Loucy (cell line): ENCODE results near the gene AFAP1L1.

ENCODE experiments used
- CTCF ChIP-seq: fragments of 200-600 bp; sonication (generic); conservative IDR thresholded peaks from 2 replicates; pipeline ENCODE4 v1.5.1; 2014; ENCODE audit warnings: mild to moderate bottlenecking, antibody characterized with exemption, low read length
- EZH2phosphoT487 ChIP-seq: fragments of 200-600 bp; IDR thresholded peaks from 2 replicates; pipeline ENCODE4 v1.6.1; 2018; ENCODE audit warnings: antibody characterized with exemption, mild to moderate bottlenecking, moderate library complexity, borderline replicate concordance

GRCh38 chr5:149363358-149363757, 91.7 kb downstream of the AFAP1L1 start:
- TF ChIP-seq CTCF = no peak
- TF ChIP-seq EZH2phosphoT487 = no peak
